HG02610 (cell line): ENCODE data around the gene TMEM108.

Experiments
- ATAC-seq: cut with Tn5 transposase; IDR thresholded peaks from one replicate; pipeline ENCODE4 v1.9.1; 2021; ENCODE audit warnings: mild to moderate bottlenecking, moderate library complexity; ENCODE audit not compliant: unreplicated experiment

The TMEM108 gene

DNA sequence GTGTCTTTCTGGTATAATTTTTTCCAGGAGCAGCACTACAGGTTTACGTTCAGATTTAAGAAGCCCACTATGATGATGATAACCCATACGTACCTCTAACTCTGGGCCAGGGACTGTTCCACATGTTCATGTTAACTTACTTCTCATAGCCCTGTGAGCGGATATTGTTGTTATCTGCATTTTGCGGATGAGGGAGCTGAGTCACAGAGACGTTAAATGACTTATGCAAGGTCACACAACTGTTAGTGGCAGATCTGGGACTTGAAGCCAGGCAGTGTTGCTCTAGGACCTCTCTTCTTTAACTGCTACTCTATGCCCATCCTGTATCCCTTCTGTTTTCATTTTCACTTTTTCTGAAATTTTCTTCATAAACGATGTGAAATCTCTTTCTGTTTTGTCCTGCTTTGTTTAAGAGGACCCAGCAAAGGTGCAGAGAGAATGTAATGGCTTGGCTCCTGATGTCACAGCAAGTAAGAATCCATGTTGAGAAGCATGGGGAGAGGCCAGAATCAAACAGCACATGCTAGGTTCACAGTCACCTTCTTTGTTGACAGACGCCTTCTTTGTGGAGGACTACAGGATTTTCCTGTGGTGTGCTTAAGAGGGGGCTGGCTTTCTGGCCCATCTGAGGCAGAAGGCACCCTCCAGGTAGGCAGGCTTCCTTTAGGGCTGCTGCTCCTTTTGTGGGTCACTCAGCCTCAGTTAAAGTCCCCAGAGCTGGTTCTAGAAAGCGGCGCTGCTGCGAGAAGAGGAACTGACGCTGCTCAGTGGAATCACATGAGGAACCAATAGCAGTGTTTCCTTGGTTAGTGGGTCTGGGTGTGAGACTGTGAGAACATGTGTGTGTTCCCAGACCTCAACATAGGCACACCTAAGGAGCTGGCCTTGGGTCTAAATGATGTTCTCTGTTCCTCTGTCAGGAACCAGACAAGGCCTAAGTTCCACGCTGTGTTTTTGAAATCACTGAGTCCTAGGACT is 121.6 kb downstream of the TMEM108 start:
- ATAC-seq, result no peak

DNA sequence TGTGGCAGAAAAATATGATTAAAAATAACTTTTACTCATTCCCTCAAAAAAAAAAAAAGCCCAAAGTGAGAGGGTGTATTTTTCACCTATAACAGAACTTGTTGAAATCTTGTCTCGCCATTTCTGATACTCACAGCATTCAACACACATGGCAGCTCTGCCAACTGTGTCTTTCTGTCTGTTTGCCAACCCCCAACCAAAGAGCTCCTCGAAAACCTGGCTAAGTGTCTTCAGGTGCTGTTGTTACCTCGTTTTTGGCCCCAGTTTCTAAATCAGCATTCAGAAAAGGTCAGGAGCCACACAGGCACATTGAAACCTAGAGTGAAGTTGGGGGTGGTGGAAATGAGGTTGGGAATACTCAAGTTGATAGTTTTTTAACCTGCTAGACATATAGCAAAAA is 123.5 kb downstream of the TMEM108 start:
- ATAC-seq, result no peak

DNA sequence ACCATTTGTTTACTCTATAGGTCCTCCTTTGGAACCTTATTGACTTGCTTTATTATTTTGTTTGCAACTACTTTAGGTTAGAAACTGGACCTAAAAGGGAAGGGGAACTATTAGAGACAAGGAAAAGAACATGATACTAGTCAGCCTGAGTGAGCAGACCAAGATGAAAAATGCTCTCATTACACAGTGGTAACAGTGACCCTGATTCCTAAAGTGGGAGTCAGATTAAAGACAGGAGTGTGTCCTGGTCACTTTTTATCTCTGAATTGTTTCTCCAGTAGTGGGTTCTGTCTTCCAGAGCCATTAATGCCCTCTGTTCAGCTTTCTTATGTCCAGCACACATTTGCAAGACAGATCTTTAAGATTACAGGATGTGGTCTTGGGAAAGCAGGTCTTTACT is 124.1 kb downstream of the TMEM108 start:
- ATAC-seq, result no peak

DNA sequence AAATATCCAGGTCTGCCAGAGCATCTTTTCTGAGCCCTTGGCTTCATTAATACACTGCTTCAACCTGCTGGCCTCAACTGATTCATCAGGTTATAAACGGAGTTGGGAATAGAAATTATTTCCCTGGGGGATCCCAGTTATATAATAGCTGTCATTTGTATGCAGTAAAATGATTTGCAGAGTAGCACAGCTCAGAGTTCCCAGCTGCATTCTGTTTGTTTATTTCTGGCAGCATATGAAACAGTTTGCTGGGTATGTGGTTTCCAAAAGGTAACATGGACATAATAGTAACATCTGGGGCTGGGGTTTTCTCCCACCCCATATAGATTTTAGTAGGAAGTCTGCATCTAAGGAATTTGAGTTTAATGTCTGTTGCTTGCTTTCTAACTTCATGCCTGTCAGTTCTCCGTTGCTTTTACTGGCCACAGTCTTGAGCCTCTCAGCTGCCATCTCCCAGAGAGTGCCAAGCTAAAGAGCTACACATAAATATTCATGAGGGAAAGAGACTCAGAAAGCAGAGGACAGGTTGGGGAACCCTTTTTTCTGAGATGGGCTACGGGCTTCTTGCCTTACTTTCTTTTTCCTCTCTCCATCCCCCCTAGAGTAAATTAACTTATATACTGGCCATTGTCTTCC is 124.6 kb downstream of the TMEM108 start:
- ATAC-seq, result no peak

DNA sequence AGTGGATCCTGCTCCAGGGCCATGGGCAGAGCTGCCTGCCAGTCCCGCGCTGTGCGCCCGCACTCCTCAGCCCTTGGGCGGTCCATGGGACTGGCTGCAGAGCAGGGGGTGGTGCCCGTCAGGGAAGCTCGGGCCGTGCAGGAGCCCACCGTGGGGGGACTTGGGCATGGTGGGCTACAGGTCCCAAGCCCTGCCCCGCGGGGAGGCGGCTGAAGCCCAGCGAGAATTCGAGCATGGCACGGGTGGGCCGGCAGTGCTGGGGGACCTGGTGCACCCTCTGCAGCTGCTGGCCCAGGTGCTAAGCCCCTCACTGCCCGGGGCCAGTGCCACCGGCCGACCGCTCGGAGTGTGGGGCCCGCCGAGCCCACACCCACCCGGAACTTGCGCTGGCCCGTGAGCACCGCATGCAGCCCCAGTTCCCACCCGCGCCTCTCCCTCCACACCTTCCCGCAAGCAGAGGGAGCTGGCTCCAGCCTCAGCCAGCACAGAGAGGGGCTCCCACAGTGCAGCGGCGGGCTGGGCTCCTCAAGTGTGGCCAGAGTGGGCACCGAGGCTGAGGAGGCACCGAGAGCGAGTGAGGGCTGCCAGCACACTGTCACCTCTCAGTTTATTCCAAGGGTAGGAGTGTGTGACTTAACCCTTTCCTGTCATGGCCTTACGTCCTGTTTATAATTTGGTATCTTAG is 129.3 kb downstream of the TMEM108 start:
- ATAC-seq, result no peak

DNA sequence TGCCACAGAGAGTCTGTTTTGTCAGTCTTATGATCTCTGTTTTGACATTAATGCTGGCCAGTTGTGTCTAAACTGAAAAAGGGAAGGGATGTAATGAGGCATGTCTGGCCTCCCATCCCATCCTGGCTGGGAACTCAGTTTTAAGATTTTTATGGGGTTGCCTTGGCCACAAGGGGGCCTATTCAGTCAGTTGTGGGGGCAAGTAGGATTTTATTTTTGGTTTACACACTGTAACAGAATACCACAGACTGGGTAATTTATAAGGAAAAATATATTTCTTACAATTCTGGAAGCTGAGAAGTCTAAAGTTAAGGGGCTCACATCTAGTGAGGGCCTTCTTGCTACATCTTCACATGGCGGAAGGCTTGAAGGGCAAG is 129.8 kb downstream of the TMEM108 start:
- ATAC-seq, result no peak

DNA sequence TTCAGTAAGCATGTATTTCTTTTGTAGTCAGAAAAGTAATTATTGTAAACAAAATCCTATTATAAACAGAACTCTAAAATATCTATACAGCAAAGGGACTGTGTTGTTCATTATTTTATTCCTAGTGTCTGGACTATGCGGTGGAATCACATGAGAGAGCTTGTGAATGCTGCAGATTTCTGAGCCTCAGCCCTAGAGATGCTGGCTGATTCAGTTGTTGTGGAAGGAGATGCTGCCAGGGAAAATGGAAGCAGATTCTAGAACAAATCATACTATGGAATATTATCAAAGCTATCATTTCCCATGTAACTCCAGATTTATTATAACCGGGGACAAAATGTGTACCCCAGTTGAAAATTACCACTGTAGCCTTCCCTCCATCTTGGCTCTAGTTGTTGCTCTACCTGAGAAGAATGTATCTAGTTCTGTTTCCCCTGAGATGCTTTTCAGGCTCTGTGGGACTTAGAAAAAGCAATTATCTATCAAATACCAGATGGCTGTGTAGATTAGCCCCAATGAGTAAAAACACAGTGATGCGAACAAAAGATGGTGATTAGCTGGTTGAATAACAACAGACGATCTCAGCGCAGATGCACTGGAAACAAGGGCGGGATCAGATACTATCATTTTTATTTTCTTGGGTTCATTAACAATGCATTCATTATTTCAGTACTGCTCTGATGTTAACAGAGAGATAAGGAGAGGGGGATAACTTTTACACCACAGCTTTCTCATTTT is 131.3 kb downstream of the TMEM108 start:
- ATAC-seq, result no peak

DNA sequence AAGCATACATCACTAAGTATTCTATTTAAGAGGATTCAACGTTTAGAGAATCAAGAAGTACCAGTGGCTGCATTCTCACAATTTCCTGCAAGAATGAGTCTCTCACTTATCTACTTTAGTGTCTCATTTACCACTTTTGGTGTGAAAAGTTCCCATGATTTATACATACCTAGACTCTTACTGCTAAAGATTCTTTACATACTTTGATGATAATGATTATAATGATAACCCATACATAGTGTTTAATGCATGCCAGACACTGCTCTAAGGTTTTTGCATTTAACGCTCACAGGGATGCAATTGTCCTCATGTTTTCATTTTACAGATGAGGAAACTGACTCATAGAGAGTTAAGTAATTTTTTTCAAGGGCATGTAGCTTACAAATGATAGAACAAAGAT is 133.6 kb downstream of the TMEM108 start:
- no peak for ATAC-seq

DNA sequence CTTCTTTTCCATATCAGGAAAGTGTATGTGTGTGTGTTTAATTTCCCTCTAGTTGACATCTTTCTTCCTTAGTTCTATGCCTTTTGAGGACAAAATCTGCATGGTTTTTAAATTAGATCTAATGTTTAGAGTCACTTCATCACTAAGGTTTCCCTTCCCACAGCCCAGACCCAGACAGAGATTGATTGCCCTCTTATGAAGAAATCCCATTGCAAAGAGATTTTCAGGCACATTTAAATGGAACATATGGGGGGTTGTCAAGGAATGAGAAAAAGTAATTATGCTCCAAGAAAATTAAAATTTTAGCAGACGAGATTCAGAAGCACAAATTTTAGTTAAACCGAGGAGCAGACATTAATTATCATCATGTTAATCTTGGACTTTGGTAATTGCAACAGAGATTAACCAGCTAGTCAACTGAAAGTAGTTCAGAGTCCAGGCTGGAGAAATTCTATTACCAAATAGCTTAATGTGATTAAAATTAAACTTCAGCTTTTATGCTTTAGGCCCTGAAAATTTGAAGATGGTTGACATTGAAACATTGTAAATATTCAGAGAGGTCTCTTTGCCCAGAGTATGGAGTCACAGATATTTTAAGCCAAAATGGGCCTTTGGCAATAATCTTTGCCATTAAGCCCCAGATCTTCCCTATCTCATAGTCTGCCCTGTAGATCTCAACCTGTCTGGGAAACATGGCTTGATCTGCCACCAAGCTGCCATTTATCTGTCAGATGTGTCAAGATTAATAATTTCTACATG is 143.4 kb downstream of the TMEM108 start:
- ATAC-seq, result no peak

DNA sequence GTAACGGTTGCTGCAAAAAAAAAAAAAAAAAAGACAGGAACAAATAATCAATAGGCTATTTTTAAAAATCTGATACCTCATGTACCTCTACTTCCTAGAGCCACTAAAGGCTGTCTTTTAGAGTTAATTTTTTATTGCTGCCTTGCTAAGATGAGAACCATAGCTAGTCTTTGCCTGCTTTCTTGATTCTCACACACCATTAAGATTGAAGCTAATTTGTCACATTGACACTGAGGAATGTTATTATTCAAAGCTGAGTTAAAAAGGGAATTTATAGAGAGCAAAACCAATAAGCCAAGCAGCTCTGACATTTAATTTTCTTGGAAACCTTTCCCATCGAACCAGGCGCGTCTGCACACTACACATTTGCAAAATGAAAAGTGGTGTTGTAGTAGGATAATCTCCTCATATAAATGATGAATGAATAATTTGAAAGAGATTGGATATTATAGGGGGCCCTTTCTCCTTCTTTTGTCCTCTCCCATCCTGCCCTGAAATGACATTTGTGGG is 149.7 kb downstream of the TMEM108 start:
- no peak for ATAC-seq

DNA sequence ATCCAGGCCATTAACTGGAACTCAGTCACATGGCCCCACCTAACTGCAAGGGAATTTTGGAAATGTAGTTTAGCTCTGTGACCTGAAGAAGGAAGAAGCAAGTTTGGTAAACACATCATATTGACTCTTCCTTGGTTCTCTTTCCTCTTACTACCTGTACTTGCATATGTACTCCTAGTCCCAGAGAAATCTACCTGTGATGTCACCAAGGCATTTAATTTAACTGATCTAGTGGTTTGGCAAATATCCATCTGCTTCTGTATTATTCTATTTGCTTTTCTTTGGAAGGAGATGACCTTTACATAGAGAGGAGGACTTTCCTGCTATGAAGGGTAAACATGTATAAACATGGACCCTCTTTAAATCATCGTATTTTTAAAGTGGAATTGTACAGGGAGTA is 150.8 kb downstream of the TMEM108 start:
- ATAC-seq, result no peak

DNA sequence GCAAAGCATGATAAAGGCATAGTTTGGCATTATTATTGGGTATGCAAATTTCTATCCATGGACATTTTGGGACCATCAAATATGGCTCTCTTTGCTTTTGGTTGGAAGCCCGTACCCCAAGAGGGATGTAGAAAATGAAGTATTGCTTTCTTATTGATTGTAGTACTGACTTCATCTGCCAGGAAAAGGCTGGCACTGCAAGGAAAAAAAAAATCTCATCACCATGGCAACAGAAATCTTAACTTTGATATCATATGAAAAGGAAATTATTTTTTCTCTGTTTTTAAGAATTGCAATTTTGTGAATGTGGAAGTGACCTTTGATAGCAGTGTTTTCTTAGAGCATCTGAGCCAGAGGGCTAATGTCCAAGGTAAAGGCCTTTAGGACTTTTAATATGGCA is 151.7 kb downstream of the TMEM108 start:
- no peak for ATAC-seq

DNA sequence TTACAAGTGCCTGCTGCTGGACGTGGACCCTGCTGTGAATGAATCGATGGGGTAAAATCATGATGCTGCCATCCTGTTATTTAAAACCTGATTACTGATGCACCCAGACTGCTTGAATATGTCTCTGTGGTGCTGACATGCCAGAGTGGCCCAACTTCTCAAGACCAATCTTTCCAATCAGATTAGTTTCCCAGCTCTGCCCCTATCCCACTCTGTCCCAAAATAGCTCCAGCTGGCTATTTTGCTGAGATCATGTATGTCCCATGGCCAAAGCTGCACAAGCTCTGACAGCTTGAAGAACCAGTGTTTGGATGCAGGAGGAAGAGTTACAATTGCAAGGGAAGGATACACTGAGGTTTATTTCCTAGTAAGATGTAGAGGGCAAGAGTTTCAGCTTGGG is 153.6 kb downstream of the TMEM108 start:
- no peak for ATAC-seq

DNA sequence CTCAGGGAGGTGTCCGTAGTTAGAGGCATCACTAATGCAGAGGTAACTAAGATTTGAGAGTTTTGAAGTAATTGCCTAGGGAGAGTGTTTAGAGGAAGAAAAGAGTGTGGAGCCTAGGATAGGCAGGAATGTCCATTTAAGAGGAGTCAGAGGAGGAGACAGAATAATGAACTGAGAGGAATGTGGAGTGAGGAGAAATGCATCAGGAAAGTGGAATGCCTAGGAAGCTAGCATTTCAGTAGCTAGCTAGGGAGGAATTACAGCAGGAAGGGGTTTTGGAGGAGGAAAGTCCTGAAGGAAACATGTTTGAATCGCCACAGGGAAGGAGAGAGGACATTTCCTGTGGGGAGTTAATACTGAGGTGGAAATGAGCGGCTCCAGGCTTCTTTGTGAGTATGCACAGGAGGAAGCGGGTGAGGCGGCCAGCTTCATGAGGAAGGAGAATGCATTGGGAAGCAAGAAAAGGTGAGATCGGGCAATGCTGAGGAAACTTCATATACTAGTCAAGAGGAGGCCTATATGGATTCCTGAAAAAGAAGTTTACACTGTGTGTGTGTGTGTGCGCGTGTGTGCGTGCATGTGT is 154.3 kb downstream of the TMEM108 start:
- no peak for ATAC-seq

DNA sequence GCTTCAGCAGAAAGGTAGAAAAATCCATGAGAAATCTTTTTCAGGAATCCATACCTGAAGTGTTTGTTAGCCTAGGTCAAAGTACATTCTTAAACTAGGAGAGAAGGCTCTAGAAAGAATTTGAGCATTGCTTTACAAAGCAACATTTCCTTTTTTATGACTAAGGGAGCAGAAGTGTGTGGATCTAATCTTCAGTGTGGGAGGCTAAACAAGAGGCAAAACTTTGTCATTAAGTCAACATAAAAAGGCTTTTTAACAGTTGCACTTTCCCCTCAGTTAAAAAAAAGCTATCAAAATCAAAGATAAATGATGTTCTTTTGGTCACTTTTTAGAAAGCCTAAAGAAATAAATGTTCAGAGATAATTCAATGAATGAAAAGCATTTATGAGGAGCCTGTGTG is 154.8 kb downstream of the TMEM108 start:
- ATAC-seq, result no peak

DNA sequence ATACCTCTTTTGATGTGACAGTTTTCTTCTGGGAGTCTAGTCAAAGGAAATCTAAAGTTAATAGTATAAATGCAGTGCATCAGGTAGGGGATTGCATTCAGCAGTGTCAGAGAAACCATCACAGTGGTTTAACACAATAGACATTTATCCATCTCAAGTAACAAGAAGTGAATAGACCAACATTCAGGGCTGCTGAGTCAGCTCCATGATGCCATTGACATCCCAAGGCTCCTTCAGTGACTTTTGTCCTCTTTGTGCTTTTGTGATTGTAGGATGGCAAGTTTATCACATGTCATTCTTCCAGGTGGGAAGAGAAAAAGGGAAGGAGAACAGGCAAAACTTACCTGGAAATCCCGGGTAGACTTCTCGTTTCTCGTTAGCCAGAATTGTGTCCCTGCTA is 158.3 kb downstream of the TMEM108 start:
- no peak for ATAC-seq

DNA sequence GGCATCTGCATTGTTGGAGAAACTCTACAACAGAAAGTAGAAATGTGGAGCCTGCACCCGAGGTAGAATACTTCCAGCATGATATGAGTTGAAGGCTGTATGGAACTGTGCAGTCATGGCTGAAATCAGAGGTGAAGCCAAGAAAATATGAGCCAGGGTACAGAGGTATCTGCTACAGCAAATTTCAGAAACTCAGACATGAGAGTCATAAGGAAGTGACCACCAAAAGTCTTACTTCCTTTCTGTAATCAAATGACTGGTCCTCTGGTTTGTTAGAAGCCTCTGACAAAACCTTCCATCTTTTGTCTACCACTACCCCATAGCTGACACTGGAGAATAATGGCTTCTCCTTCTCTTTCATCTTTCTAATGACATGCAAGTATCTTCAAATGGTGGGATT is 159.4 kb downstream of the TMEM108 start:
- ATAC-seq, result no peak

DNA sequence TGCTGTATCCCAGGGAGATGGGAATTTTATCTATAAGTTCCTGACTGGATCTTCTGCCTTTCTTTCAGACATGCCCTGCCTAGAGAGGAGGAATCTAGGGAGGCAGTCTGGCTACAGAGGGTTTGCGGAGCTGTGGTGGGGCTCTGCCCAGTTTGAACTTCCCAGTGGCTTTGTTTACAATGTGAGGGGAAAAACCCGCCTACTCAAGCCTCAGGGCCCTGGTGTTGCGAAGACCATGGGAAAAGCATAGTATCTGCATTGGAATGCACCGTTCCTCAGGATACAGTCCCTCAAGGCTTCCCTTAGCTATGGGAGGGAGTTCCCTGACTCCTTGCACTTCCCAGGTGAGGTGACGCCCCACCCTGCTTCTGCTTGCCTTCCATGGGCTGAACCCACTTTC is 168.7 kb downstream of the TMEM108 start:
- ATAC-seq, result no peak

DNA sequence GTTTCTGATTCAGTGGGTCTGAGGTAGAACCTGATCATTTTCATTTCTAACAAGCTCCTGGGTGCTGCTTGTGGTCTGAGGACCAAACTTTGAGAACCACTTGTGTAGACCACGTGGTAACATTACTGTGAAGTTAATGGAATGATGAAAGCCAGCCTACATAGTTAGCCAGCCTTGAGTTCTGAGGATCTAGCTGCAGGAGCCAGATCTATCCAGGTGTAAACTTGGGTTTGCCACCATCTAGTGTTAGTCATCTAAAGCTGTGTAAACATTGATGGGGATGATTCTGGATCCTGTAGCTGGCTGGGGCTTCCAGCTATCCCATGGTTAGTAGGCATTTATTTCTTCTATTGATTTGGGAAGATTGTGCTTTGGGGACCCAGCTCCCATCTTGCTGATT is 170.0 kb downstream of the TMEM108 start:
- no peak for ATAC-seq
